ENCODE measurements around the gene OR8D1.

Gene OR8D1

GRCh38 chr11:124331873-124332272 lies 18.1 kb upstream of the OR8D1 start:
- CTCF ChIA-PET: no interaction called here
- no peak for DNase-seq (ENCODE audit: extremely low spot score)
- POLR2A ChIA-PET: no interaction called here
- no peak for TF ChIP-seq LEF1 (IDR thresholded peaks at IDR 0.05; ENCODE audit: borderline replicate concordance)
- no peak for TF ChIP-seq BHLHE40 (IDR thresholded peaks at IDR 0.05; ENCODE audit: borderline replicate concordance)
- TF ChIP-seq SP1 (IDR thresholded peaks at IDR 0.05): no peak
- no peak for TF ChIP-seq FOXM1 (IDR thresholded peaks at IDR 0.05; ENCODE audit: borderline replicate concordance)
- TF ChIP-seq ZNF384 (IDR thresholded peaks at IDR 0.05): no peak
- TF ChIP-seq HDGF (IDR thresholded peaks at IDR 0.05; ENCODE audit: borderline replicate concordance): no peak
- TF ChIP-seq FOXA1 (IDR thresholded peaks at IDR 0.05): no peak
- TF ChIP-seq ELF4 (IDR thresholded peaks at IDR 0.05): no peak
- no peak for TF ChIP-seq NFRKB (IDR thresholded peaks at IDR 0.05)
- no peak for TF ChIP-seq SUZ12 (IDR thresholded peaks at IDR 0.05)

GRCh38 chr11:124329787-124330478 lies 16.2 kb upstream of the OR8D1 start:
- ChIA-PET POLR2A (no interaction called here), CTCF (no interaction called here)
- no peak for TF ChIP-seq ARNT (IDR thresholded peaks at IDR 0.05)
- no peak for TF ChIP-seq FOXK2 (IDR thresholded peaks at IDR 0.05)
- DNase-seq (ENCODE audit: extremely low spot score): no peak

GRCh38 chr11:124327775-124328174 lies 14.0 kb upstream of the OR8D1 start:
- no peak for DNase-seq (ENCODE audit: extremely low spot score)
- POLR2A ChIA-PET: no interaction called here
- TF ChIP-seq FOXM1 (IDR thresholded peaks at IDR 0.05; ENCODE audit: borderline replicate concordance): no peak
- no peak for TF ChIP-seq ARNT (IDR thresholded peaks at IDR 0.05)
- TF ChIP-seq PKNOX1 (IDR thresholded peaks at IDR 0.05): no peak
- no peak for TF ChIP-seq SUZ12 (IDR thresholded peaks at IDR 0.05)
- CTCF ChIA-PET: no interaction called here

GRCh38 chr11:124322356-124322755 lies 8.6 kb upstream of the OR8D1 start:
- POLR2A ChIA-PET: no interaction called here
- CTCF ChIA-PET: no interaction called here
- no peak for DNase-seq (ENCODE audit: extremely low spot score)
- TF ChIP-seq LEF1 (IDR thresholded peaks at IDR 0.05; ENCODE audit: borderline replicate concordance): no peak
- no peak for TF ChIP-seq NFRKB (IDR thresholded peaks at IDR 0.05)
- TF ChIP-seq L3MBTL2 (conservative IDR thresholded peaks at IDR 0.05): no peak
- TF ChIP-seq HDGF (IDR thresholded peaks at IDR 0.05; ENCODE audit: borderline replicate concordance): no peak
- TF ChIP-seq ZNF384 (IDR thresholded peaks at IDR 0.05): no peak
- TF ChIP-seq FOXM1 (IDR thresholded peaks at IDR 0.05; ENCODE audit: borderline replicate concordance): no peak
- no peak for TF ChIP-seq ELF4 (IDR thresholded peaks at IDR 0.05)

- ChIA-PET POLR2A (no interaction called here), CTCF (no interaction called here)
- TF ChIP-seq TARDBP (IDR thresholded peaks at IDR 0.05) (no peak), ELF4 (IDR thresholded peaks at IDR 0.05) (no peak), CTBP1 (IDR thresholded peaks at IDR 0.05; ENCODE audit: borderline replicate concordance) (no peak), HDGF (IDR thresholded peaks at IDR 0.05; ENCODE audit: borderline replicate concordance) (no peak), ZNF384 (IDR thresholded peaks at IDR 0.05) (no peak), LEF1 (IDR thresholded peaks at IDR 0.05; ENCODE audit: borderline replicate concordance) (no peak)
- no peak for DNase-seq (ENCODE audit: extremely low spot score)
Observed at GRCh38 chr11:124320097-124320496, 6.3 kb upstream of the OR8D1 start, which contains the start of gene OR8D2. Gene OR8D2, minus strand, starts transcription at chr11:124320197. Its CDS starts 0 bp downstream, at chr11:124320197.

DNA sequence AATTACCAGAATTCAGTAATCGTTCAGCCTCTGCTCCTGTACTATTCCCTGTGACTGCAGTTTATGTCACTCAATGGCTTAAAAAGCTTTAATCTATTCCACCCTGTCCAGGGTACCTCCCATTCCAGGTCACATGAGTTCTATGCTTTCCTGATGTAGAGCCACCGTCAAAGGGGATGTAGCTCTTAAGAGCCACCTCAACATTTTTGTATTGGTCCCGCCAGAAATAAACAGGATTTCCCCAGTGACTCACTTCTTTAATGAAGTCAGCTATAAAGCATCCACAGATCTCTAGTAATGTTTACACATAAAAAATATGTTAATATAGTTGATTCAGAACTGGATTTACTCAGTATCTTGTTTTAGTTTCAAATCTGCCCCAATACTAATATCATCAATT lies 1.3 kb upstream of the OR8D1 start:
- DNase-seq (ENCODE audit: extremely low spot score): no peak
- ChIA-PET CTCF (no interaction called here), POLR2A (no interaction called here)
- no peak for TF ChIP-seq ELF4 (IDR thresholded peaks at IDR 0.05)
- TF ChIP-seq FOXK2 (IDR thresholded peaks at IDR 0.05): no peak
- no peak for TF ChIP-seq SUZ12 (IDR thresholded peaks at IDR 0.05)
- TF ChIP-seq TARDBP (IDR thresholded peaks at IDR 0.05): no peak
- no peak for TF ChIP-seq ZNF384 (IDR thresholded peaks at IDR 0.05)
- no peak for TF ChIP-seq FOXA1 (IDR thresholded peaks at IDR 0.05)
- TF ChIP-seq CTBP1 (IDR thresholded peaks at IDR 0.05; ENCODE audit: borderline replicate concordance): no peak
- no peak for TF ChIP-seq PKNOX1 (IDR thresholded peaks at IDR 0.05)
- TF ChIP-seq SP1 (IDR thresholded peaks at IDR 0.05): no peak

DNA sequence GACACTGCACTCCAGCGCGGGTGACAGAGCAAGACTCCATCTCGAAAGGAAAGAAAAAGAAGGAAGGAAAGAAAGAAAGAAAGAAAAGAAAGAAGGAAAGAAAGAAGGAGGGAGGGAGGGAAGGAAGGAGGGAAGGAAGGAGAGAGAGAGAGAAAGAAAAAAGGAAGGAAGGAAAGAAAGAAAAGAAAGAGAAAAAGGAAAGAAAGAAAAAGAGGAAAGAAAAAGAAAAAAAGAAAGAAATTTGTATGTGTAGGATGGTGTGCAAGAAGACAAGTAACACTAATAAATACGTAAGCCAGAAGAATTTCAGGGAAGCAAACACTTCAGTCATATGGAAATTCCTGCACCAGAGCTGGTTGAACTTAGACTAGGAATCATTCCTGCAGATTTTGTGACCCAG lies 618 bp downstream of the OR8D1 start:
- ChIA-PET CTCF (no interaction called here), POLR2A (no interaction called here)
- DNase-seq (ENCODE audit: extremely low spot score): no peak
- TF ChIP-seq FOXM1 (IDR thresholded peaks at IDR 0.05; ENCODE audit: borderline replicate concordance) (no peak), FOXA1 (IDR thresholded peaks at IDR 0.05) (no peak), HDGF (IDR thresholded peaks at IDR 0.05; ENCODE audit: borderline replicate concordance) (no peak), TARDBP (IDR thresholded peaks at IDR 0.05) (no peak), NFRKB (IDR thresholded peaks at IDR 0.05) (no peak), FOXK2 (IDR thresholded peaks at IDR 0.05) (no peak), CTBP1 (IDR thresholded peaks at IDR 0.05; ENCODE audit: borderline replicate concordance) (no peak), ARNT (IDR thresholded peaks at IDR 0.05) (no peak), BHLHE40 (IDR thresholded peaks at IDR 0.05; ENCODE audit: borderline replicate concordance) (no peak), L3MBTL2 (conservative IDR thresholded peaks at IDR 0.05) (no peak), ELF4 (IDR thresholded peaks at IDR 0.05) (no peak), PKNOX1 (IDR thresholded peaks at IDR 0.05) (no peak), ZNF384 (IDR thresholded peaks at IDR 0.05) (no peak), SP1 (IDR thresholded peaks at IDR 0.05) (no peak)

All from HEK293T (cell line).